Stimulated activated CD4-positive, alpha-beta T cell treated with anti-CD3 and anti-CD28 coated beads, Interleukin-15, amount 100 ng/mL, for 1 hour (primary cell): ENCODE data around the gene NUP210.

Experiments used
- DNase-seq, 2 donors: peaks; one replicate each; pipeline ENCODE4 v3.0.0-alpha.2; 2020; ENCODE audit warnings: low read depth in 1 of 2, low spot score in 1 of 2

The NUP210 gene

DNA sequence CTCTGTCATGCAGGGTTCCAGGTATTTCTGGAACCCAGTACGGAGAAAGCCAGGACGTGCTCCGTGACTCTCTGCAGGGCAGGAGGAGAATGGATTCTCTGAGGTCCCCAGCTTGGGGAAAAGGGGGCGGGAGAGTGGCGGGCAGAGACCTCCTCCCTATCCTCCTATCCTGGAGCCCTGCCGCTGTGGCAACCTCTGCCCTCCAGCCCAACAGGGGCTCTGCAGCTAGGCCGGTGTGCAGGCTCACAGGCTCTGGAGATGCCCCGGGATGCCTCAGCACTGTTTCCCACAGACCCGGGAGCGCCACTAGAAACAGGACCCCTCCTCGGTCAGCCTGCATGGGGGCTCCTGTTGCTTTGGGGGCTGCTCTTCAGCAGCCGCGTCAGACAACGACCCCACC, 43.1 kb downstream of the NUP210 start:
- DNase-seq: no peak

DNA sequence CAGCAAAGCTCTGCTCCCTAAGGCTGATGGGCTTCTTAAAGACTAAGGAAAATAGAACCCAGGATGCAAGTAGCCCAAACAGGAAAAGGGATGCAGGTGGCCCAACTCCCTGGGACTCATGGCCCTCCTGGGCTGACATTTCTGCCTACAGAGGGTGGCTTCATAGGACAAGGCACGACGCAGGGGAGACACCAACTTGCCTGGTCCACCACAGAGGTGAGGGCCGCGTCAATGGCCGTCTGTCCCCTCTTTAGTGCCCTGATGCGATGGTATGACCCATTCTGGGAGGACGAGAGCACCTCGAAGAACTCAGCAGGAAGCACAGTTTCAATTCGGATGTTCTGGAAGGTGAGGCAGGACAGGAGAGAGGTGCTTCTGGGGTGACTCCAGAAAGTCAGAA, 44.0 kb downstream of the NUP210 start:
- no peak for DNase-seq

DNA sequence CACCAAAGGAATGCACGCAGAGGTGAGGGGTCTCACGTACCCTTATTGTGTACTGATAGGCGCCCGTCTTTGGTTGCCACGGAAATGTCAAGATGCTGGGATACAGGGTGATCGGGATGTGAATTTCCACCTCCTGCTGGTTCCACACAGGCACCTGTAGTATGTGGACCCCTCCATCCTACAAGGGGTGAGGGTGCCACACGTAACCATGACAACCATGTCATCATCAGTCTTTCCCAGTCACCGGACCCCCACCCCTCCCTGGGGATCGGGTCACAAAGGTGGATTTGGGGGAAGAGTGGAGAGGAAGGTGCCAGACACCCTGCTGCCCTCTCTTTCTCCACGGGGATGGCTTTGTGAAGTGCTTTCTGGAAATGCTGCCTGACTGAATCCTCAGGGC, 44.7 kb downstream of the NUP210 start:
- no peak for DNase-seq

DNA sequence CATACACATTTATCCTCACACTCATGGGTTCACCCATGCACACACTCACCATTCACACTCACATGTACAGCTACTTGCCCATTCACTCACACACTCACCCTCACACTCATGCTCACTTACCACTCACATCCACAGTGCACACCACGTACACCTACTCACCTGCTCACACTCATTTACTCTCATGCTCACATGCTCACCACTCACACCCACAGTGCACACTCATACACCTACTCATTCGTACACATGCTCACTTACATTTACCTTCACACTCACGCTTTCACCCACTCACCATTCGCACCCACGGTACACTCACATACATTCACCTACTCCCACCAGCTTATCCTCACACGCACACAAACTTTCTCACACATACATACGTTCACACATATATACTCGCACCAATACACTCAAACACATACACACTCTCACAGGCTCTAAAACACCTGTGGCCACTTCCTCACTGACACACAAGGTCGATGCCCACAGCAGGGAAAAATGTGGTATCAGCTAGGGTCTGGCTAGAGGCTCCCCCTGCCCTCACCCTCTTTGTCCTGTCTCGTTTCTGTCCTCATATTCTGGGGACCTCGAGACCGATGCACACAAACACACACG, 46.0 kb downstream of the NUP210 start:
- DNase-seq: no peak

DNA sequence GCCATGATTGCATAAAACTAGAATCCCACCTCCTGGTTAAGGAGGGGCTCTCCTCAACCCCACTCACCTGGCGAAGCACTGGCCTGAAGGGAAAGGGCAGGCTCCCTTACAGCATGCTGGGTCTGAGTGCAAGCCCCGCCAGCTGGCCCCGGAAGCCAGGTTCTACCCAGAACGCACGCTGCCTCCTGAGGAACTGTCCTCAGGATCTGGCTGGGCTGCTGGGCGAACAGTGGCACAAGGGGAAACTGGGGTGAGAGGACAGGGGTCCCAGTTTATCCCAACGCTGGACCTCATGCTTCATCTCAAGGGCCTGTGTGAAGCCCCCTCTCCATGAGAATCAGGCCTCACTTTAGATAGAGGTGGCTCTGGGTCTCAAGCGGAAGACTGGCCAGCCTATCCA, 47.5 kb downstream of the NUP210 start:
- no peak for DNase-seq

- no peak for DNase-seq
Observed at GRCh38 chr3:13372126-13372525, 48.0 kb downstream of the NUP210 start.

DNA sequence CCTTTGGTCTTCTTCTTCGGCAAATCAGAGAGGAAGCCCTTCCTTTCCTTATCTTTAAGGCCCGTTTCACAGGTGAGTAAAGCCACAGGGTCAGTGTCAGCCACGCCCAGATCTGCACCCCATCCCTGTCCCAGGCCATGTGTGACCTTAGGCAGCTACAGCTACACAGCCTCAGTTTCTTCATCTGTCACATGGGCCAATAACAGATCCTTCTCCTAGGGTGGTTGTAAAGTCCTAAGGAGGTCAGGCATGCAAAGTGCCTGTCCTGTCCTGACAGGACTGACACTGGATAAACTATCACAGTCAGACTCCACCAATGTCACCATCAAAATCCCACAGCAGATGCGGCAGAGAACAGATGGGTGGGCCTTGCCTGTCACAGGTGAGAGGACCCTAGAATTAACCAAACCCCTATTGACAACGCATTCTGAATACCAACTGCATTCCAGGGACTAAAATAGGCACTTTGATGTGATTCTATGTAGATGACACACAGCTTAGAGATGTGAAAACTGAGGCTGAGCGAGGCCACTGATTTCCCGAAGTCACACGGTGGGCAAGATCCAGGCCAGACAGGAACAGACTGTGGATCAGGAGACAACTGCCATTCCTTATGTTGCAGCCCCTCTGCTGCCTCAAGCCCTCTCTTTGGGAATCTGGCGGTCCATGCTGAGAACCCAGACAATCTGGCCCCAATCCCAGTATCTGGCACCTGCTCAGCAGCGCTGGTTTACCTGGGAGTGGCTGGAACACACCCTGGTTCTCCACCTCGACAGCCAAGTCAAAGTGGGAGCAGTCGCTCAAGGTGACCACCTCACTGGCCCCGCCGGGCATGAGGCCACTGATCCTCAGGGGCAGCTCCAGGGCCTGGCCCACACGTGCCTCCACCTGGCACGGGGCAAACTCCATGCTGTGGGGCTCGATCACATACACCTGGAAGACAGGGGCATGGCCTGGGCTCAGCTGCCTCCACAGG, 48.7 kb downstream of the NUP210 start:
- no peak for DNase-seq

DNA sequence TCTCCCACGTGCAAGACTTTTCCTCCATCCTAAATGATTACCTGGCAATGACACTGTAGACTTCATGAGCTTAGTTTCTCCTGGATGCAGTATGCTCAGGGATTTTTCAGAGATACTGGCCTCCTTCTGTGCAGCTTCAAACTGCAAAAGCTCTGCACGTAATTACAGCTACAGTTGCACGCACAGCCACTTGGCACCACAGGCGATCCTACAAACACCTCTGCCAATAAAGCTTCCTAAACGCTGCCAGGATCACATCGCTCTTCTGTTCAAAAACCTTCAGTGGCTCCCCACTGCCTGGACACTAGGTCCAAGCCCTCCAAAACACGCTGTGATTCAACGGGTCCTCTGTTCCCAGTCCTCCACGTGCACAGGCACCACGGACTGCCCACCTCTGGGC, 49.5 kb downstream of the NUP210 start:
- DNase-seq: no peak

DNA sequence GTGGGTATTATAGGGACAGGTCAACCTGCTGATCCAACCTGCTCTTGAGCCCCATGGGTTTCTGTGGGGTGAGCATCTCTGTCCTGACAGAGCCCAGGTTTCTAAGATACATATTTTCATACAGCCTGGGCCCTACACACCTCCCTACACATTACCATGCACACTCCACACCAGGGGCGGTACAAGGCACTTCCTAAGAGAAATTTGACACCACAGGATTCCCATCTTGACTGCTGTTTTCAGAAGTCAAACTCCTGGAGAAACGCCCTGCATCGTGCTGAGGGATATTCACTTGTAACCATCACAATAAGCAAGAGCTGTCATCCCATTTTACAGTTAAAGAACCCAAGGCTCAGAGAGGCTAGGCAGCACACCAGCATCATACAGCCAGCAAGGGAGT, 50.1 kb downstream of the NUP210 start:
- no peak for DNase-seq

DNA sequence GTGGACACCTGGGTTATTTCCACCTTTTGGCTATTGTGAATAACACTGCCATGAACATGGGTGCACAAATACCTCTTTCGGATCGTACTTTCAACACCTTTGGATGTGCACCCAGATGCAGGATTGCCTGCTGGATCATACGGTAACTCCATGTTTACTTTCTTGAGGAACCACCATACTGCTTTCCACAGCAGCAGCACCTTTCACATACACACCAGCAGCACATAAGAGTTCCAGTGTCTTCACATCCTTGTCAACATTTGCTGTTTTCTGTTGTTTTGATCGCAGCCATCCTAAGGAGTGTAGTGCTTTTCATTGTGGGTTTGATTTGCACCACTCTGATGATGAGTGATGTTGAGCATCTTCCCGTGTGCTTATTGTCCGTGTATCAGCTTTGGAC, 51.3 kb downstream of the NUP210 start:
- no peak for DNase-seq

DNA sequence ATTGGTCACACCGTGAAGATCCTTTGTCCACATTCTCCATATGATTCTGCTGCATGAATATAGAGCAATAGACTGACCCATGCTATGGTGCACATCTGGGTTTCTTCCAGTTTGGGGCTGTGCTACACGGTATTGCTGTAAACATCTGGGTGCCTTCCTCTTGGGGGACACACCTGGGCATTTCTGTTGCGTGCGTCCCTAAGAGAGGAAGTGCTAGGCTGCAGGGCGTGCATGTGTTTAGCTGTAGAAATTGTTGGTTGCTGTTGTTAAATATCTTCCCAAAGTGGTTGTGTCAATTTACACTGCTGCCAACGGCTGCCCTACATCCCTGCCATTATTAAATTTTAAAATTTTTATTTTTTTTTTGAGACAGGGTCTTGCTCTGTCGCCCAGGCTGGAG, 52.4 kb downstream of the NUP210 start:
- DNase-seq: no peak

GRCh38 chr3:13365390-13366379, 54.4 kb downstream of the NUP210 start:
- DNase-seq: no peak

DNA sequence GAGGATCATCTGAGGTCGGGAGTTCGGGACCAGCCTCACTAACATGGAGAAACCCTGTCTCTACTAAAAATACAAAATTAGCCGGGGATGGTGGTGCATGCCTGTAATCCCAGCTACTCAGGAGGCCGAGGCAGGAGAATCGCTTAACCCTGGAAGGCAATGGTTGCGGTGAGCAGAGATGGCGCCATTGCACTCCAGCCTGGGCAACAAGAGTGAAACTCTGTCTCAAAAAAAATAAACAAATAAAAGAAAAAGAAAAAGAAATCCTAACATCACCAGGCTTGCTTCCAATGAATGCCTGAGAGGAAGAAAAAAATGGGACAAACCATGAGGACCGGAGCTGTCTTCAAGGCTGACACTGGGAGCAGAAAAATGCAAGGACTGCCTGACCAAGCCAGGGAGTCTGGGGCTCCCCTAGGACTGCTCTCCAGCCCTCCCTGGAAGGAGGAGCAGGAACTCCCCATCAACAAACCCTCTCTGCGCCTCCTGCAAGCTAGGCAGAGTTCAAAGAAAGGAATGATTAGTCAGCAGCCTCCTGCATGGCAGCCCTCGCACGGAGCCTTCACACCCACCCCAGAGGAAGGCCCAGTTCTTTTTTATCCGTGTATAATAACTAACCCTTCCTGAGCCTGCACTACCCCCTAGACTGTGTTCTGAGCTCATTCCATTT, 55.4 kb downstream of the NUP210 start:
- no peak for DNase-seq

DNA sequence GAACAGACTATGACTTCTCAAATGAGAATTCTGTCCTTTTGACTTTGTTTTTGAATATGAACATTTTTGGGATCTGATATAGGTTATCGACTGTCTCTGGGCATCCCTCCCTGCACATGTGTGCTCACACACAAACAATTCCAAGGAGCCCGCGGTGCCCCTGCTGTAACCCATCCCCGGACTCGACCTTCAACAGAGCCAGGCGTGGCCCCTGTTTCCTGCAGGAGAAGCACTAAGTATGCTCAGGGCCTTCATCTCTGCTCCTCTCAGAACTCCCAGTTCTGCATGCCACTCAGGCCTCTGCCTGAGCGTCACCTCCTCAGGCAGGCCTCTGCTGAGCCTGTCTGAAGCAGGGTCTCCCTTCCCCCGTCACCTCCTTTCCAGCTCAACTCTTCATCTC, 57.6 kb downstream of the NUP210 start:
- no peak for DNase-seq

GRCh38 chr3:13359916-13360315, 60.2 kb downstream of the NUP210 start:
- DNase-seq: no peak

DNA sequence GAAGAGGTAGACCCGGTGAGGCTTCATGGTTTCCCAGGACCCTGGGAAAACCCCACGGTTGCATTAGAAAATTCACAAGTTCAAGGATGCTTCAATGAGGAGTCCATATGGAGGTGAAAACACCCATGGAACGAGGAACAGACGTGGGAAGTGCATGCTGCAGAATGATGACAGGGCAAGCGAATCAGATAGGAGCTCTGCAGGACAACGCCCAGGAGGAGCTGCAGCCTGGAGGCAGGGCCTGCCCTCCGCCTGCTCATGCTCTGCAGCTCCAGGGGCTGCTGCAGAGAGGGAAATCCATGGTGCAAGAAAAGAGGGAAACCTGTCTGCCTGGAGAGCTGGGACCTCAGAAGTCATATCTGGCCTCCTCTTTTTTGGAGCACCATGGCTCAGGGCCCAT, 61.5 kb downstream of the NUP210 start:
- no peak for DNase-seq

DNA sequence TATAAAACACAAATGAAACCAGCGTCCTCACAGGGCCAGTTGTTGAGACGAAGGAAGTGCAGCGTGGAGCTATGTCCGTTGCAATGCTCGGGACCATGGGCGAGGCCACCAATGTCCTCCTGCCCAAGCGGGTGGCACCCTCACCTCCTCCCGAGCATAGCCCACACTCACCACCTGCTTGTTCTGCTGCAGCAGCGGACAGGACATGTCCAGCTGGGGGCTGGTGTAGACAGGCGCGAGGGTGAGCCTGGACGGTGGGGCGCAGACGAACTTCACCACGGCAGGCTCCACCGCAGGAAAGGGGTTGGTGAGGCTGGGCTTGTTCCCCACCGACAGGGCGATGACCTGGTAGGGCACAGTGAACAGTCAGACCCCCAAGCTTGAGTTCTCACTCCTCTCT, 62.1 kb downstream of the NUP210 start:
- DNase-seq: no peak

DNA sequence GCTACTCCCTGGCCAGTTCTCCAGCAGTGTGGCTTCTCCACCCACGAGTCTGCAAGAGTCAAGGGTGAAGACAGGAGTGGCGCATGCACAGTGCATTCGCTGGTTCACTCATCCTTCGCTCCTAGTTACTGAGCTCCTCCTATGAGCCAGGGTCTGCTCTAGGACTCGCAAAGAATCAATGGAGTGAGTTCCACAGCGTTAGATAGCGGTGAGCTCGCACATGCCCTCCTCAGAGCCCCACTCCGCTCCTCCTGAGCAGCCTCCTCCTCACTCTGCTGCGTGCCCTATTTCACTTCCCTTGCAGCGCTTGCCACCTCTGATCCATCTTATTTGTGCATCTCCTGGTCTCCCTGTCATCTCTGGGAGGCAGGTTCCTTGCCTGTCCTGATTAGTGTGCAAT, 63.0 kb downstream of the NUP210 start:
- no peak for DNase-seq

- no peak for DNase-seq
Observed at GRCh38 chr3:13353936-13354542, 66.1 kb downstream of the NUP210 start.

DNA sequence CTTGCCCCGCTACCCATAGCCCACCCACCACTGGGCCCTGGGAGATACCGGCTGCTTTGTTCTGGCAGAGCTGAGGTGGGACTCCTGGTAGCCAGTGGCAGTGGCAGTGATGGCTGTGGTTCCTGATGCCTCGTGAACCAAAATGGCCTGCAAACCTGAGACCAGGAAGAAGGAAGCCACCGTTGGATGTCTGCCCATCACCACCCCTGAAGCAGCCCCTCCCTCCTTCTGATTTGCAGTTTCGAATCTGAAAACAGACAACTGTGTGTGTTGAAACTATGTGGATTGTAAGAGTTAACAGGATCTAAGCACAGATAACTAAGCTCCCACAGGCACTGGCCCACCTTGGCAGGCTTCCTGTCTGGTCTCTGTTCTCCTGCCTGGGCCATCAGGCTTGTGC, 66.6 kb downstream of the NUP210 start:
- DNase-seq: no peak
